Measurements from ENCODE around the gene PTPRG. TPM values are rescaled to one million over a fixed set of nuclear protein-coding genes. Genes with fewer than 3 reads are reported as not detected.

PTPRG gene
- total RNA-seq, 3 donors from 2014 or later = 0.10 to 0.19 (median 0.13) TPM

DNA sequence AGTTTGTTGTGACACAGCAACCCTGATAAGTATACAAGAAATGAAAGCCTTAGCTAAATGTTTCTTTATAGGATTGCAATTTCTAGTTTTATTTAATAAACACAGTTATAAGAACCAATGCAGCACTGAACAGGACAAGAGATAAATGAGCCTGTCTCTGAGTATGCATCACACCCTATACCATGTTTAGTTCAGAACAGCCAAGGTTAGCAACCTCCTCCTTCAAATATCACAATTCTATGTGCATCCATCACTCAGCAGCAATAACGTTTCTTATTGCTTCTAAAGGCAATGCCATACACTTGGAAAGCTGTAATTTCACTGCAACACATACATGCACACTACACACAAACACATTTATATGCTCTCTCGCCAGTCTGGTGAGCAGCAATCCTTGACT, 280.6 kb downstream of the PTPRG start:
- Mint-ChIP-seq H3K36me3 (ENCODE audit: insufficient read depth) (no peaks in the 10 kb centered on the region), H3K9me3 (no peaks in the 10 kb centered on the region), H3K4me1 (ENCODE audit: low read depth) (no peaks in the 10 kb centered on the region), H3K27me3 (ENCODE audit: low read depth) (no peaks in the 10 kb centered on the region), H3K4me3 (no peak overlapping the region)
- ATAC-seq = no peak
- no peak for DNase-seq

DNA sequence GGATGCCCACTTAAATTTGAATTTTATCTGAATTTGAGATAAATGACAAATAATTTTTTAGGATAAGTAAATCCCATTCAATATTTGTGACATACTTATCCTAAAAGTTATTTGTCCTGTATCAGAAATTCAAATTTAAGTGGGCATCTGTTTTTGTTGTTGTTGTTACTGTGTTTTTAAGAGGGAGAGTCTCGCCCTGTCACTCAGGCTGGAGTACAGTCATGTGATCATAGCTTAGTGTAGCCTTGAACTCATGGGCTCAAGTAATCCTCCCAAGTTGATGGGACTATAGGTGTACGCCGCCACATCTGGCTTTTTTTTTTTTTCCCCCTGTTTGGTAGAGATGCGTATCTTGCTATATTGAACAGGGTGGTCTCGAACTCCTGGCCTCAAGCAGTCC, 283.0 kb downstream of the PTPRG start:
- Mint-ChIP-seq H3K36me3 (ENCODE audit: insufficient read depth) (no peaks in the 10 kb centered on the region), H3K4me3 (no peak overlapping the region), H3K27me3 (ENCODE audit: low read depth) (no peaks in the 10 kb centered on the region), H3K4me1 (ENCODE audit: low read depth) (no peaks in the 10 kb centered on the region), H3K9me3 (no peaks in the 10 kb centered on the region)
- ATAC-seq = no peak
- no peak for DNase-seq

DNA sequence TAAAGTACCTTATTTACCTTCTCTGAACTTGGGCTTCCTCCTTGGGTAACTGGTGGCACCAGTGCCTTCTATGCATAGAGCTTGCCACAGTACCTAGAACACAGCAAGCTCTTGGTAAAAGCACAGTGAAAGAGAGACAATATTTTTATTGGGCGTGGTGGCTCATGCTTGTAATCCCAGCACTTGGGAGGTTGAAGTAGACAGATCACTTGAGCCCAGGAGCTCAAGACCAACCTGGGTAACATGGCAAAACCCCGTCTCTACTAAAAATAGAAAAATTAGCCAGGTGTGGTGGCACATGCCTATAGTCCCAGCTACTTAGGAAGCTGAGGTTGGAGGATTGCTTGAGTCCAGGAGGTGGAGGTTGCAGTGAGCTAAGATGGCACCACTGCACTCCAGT, 285.1 kb downstream of the PTPRG start:
- DNase-seq (no peak), ATAC-seq (no peak)
- H3K27me3 Mint-ChIP-seq (ENCODE audit: low read depth) = no peaks in the 10 kb centered on the region
- no peaks in the 10 kb centered on the region for H3K9me3 Mint-ChIP-seq
- H3K4me1 Mint-ChIP-seq (ENCODE audit: low read depth) = no peaks in the 10 kb centered on the region
- no peak overlapping the region for H3K4me3 Mint-ChIP-seq
- no peaks in the 10 kb centered on the region for H3K36me3 Mint-ChIP-seq (ENCODE audit: insufficient read depth)

GRCh38 chr3:61847784-61848462, 286.6 kb downstream of the PTPRG start:
- Mint-ChIP-seq H3K4me1 (ENCODE audit: low read depth) (no peaks in the 10 kb centered on the region), H3K9me3 (no peaks in the 10 kb centered on the region), H3K4me3 (no peak overlapping the region), H3K36me3 (ENCODE audit: insufficient read depth) (no peaks in the 10 kb centered on the region), H3K27me3 (ENCODE audit: low read depth) (no peaks in the 10 kb centered on the region)
- DNase-seq (no peak), ATAC-seq (no peak)

GRCh38 chr3:61848885-61849284, 287.5 kb downstream of the PTPRG start:
- no peak overlapping the region for H3K4me3 Mint-ChIP-seq

DNA sequence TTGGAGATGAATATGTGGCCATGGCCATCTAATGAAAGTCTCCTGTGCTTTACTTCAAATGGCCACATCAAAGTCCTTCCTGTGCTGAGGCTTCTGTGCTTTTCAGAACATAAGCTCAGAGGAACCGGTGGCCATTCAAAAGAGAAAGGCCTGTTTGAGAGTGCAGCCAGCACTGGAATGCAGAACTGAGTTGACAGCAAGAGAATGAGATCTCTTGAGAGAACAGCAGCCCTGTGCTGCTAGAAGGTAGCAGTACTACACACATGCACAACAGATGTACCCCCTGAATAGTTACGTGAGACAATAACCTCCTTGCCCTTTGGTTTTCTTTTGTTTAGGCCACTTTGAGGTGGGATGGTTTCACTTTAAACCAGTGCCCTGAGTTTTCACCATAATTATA, 292.5 kb downstream of the PTPRG start:
- no peak overlapping the region for H3K4me3 Mint-ChIP-seq
- DNase-seq = no peak
- no peaks in the 10 kb centered on the region for H3K36me3 Mint-ChIP-seq (ENCODE audit: insufficient read depth)
- ATAC-seq = no peak
- H3K27me3 Mint-ChIP-seq (ENCODE audit: low read depth) = no peaks in the 10 kb centered on the region
- no peaks in the 10 kb centered on the region for H3K9me3 Mint-ChIP-seq
- no peaks in the 10 kb centered on the region for H3K4me1 Mint-ChIP-seq (ENCODE audit: low read depth)

More at GRCh38 chr3:61848885-61849284, 287.5 kb downstream of the PTPRG start:
- no peak for ATAC-seq
- no peaks in the 10 kb centered on the region for H3K4me1 Mint-ChIP-seq (ENCODE audit: low read depth)
- H3K36me3 Mint-ChIP-seq (ENCODE audit: insufficient read depth) = no peaks in the 10 kb centered on the region
- H3K27me3 Mint-ChIP-seq (ENCODE audit: low read depth) = no peaks in the 10 kb centered on the region
- H3K9me3 Mint-ChIP-seq = no peaks in the 10 kb centered on the region
- DNase-seq = no peak

- no peaks in the 10 kb centered on the region for H3K4me1 Mint-ChIP-seq (ENCODE audit: low read depth)
- H3K27me3 Mint-ChIP-seq (ENCODE audit: low read depth) = no peaks in the 10 kb centered on the region
- no peaks in the 10 kb centered on the region for H3K9me3 Mint-ChIP-seq
- DNase-seq (no peak), ATAC-seq (no peak)
- H3K4me3 Mint-ChIP-seq = no peak overlapping the region
- H3K36me3 Mint-ChIP-seq (ENCODE audit: insufficient read depth) = no peaks in the 10 kb centered on the region
Measured at GRCh38 chr3:61855211-61855610, 293.8 kb downstream of the PTPRG start.

- H3K4me1 Mint-ChIP-seq (ENCODE audit: low read depth) = no peaks in the 10 kb centered on the region
- no peaks in the 10 kb centered on the region for H3K9me3 Mint-ChIP-seq
- ATAC-seq (no peak), DNase-seq (no peak)
- no peak overlapping the region for H3K4me3 Mint-ChIP-seq
- H3K36me3 Mint-ChIP-seq (ENCODE audit: insufficient read depth) = no peaks in the 10 kb centered on the region
- no peaks in the 10 kb centered on the region for H3K27me3 Mint-ChIP-seq (ENCODE audit: low read depth)
Measured at GRCh38 chr3:61857297-61857696, 295.9 kb downstream of the PTPRG start.

GRCh38 chr3:61858054-61858453, 296.7 kb downstream of the PTPRG start:
- Mint-ChIP-seq H3K9me3 (no peaks in the 10 kb centered on the region), H3K4me1 (ENCODE audit: low read depth) (no peaks in the 10 kb centered on the region), H3K27me3 (ENCODE audit: low read depth) (no peaks in the 10 kb centered on the region), H3K4me3 (no peak overlapping the region), H3K36me3 (ENCODE audit: insufficient read depth) (no peaks in the 10 kb centered on the region)
- DNase-seq (no peak), ATAC-seq (no peak)

DNA sequence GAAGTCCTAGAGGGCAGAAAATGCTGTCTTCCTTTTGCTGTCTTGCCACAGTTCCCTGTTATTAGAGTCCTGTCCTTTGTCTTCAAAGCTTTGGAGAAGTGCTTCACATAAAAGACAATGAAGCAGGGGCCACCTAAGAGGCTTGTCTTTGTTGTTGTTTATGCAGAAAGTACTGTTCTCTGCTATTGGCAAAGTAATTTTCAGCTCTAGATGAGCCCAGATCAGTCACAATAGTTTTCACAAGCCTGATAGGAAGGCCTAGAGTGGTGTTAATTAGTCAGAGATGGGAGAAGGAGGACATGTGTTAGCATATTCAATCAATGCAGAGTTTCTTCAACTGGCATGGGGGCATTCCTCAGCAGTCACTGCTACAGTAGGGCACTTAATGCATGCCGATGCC, 300.0 kb downstream of the PTPRG start:
- no peaks in the 10 kb centered on the region for H3K9me3 Mint-ChIP-seq
- H3K27me3 Mint-ChIP-seq (ENCODE audit: low read depth) = no peaks in the 10 kb centered on the region
- no peak for DNase-seq
- no peak for ATAC-seq
- H3K36me3 Mint-ChIP-seq (ENCODE audit: insufficient read depth) = no peaks in the 10 kb centered on the region
- H3K4me1 Mint-ChIP-seq (ENCODE audit: low read depth) = no peaks in the 10 kb centered on the region
- H3K4me3 Mint-ChIP-seq = no peak overlapping the region

- ATAC-seq = no peak
- Mint-ChIP-seq H3K4me3 (no peak overlapping the region), H3K36me3 (ENCODE audit: insufficient read depth) (no peaks in the 10 kb centered on the region), H3K4me1 (ENCODE audit: low read depth) (no peaks in the 10 kb centered on the region), H3K27me3 (ENCODE audit: low read depth) (no peaks in the 10 kb centered on the region), H3K9me3 (no peaks in the 10 kb centered on the region)
- DNase-seq = no peak
Measured at GRCh38 chr3:61862614-61863289, 301.4 kb downstream of the PTPRG start.

DNA sequence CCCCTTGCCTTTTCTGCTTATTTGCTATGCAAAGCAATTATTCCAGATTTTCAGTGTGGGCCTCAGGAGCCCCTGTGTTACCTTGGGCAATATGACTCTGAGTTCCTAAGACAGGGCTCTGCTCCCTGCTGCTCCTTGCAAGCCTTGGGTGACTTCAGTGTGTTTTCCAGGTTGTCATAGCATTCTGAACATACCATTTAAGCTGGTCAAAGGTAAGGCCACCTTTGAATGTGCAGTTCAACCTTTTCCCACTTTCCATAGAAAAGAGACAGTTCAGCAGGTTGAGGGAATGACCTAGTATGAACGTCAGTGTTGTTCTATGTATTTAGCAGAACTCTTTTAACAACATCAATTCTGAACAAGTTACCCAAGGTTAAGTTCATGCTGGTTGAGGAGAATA, 302.2 kb downstream of the PTPRG start:
- no peak for DNase-seq
- H3K36me3 Mint-ChIP-seq (ENCODE audit: insufficient read depth) = no peaks in the 10 kb centered on the region
- no peaks in the 10 kb centered on the region for H3K27me3 Mint-ChIP-seq (ENCODE audit: low read depth)
- H3K4me3 Mint-ChIP-seq = no peak overlapping the region
- no peaks in the 10 kb centered on the region for H3K4me1 Mint-ChIP-seq (ENCODE audit: low read depth)
- no peak for ATAC-seq
- H3K9me3 Mint-ChIP-seq = no peaks in the 10 kb centered on the region

GRCh38 chr3:61864886-61865285, 303.5 kb downstream of the PTPRG start:
- DNase-seq = no peak
- Mint-ChIP-seq H3K27me3 (ENCODE audit: low read depth) (no peaks in the 10 kb centered on the region), H3K4me3 (no peak overlapping the region)

DNA sequence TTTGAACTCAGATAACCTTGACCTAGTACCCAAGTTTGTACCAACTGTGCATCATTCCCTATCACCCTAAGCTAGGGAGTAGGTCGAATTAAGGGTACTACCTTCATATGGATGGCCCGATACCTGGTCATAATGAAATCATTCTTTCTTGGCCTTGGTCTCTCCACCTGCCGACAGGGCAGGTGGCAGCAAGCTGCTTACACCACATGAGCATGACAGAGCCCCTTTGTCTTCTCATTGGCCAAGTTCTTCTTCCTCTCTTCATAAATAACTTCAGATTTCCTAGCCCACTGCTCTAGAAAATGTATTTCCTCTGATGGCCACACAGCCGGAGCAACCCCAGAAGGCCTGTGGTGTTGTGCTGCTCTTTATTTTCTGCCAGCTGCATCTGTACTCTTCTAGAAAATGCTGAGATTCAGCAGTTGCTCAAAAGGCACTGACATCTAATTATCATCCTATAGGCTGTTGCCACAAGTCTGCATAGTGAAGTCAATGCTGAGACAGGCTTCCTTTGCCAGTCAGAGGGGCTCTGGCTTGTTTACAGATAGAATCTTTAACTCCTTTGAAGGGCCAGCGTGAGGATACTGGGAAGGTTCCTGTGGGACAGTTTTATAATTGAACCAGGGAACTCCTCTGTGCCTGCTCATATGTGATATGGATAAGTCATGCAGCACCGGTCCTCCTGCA, 304.2 kb downstream of the PTPRG start:
- ATAC-seq (no peak), DNase-seq (no peak)
- Mint-ChIP-seq H3K4me1 (ENCODE audit: low read depth) (no peaks in the 10 kb centered on the region), H3K27me3 (ENCODE audit: low read depth) (no peaks in the 10 kb centered on the region), H3K4me3 (no peak overlapping the region), H3K36me3 (ENCODE audit: insufficient read depth) (no peaks in the 10 kb centered on the region), H3K9me3 (no peaks in the 10 kb centered on the region)

More at GRCh38 chr3:61864886-61865285, 303.5 kb downstream of the PTPRG start:
- ATAC-seq = no peak
- Mint-ChIP-seq H3K9me3 (no peaks in the 10 kb centered on the region), H3K36me3 (ENCODE audit: insufficient read depth) (no peaks in the 10 kb centered on the region), H3K4me1 (ENCODE audit: low read depth) (no peaks in the 10 kb centered on the region)

- Mint-ChIP-seq H3K9me3 (no peaks in the 10 kb centered on the region), H3K27me3 (ENCODE audit: low read depth) (no peaks in the 10 kb centered on the region), H3K4me1 (ENCODE audit: low read depth) (no peaks in the 10 kb centered on the region), H3K4me3 (no peak overlapping the region), H3K36me3 (ENCODE audit: insufficient read depth) (no peaks in the 10 kb centered on the region)
- ATAC-seq (no peak), DNase-seq (no peak)
Measured at GRCh38 chr3:61866153-61866542, 304.8 kb downstream of the PTPRG start.
